SK-N-SH (cell line): ENCODE results near the gene C11orf97. TPM values are rescaled to one million over a fixed set of nuclear protein-coding genes. Genes with fewer than 3 reads are reported as not detected.

Experiments
- CTCF ChIA-PET: fragments of 300-600, 350-600 bp; formaldehyde crosslinking; extraction: SDS; loops from one replicate; lab custom pipeline; 2021; lab: Yijun Ruan, JAX
- POLR2A ChIA-PET: fragments of 350-600 bp; sonication (Branson Sonifier 250); formaldehyde crosslinking; extraction: SDS; loops from one replicate; lab custom pipeline; 2020; ENCODE audit warnings: antibody characterized with exemption, inconsistent platforms; lab: Yijun Ruan, JAX
- DNase-seq: peaks from one replicate; pipeline ENCODE4 v3.0.0; 2012
- H2AFZ ChIP-seq: fragments of 200-600 bp; sonication (generic); 2 replicates; pipeline ENCODE4 v1.8.1; 2016; ENCODE audit warnings: antibody characterized with exemption, mild to moderate bottlenecking, low read depth
- H3F3A ChIP-seq: fragments of 200-600 bp; sonication (generic); replicated peaks from 2 replicates; pipeline ENCODE3; 2016; ENCODE audit warnings: antibody characterized with exemption, mild to moderate bottlenecking; ENCODE audit not compliant: insufficient read depth
- H3K27ac ChIP-seq, 2 experiments: fragments of 200-500 bp in 1 of 2; fragments of 200-600 bp in 1 of 2; sonication (Bioruptor generic) in 1 of 2; sonication (generic), shearing (Covaris generic) in 1 of 2; 2 replicates each; pipeline versions ENCODE4 v1.5.1 to v1.6.1; 2014 to 2016; ENCODE audit warnings: low read depth in 2 of 2, inconsistent platforms in 1 of 2, low read length in 1 of 2, mild to moderate bottlenecking in 1 of 2, mixed read lengths in 1 of 2
- H3K27me3 ChIP-seq: fragments of 200-600 bp; sonication (generic), shearing (Covaris generic); 2 replicates; pipeline ENCODE4 v1.6.1; 2016; ENCODE audit warnings: mixed run types; ENCODE audit not compliant: insufficient read depth
- H3K36me3 ChIP-seq, 2 experiments: fragments of 200-500 bp in 1 of 2; fragments of 200-600 bp in 1 of 2; sonication (Bioruptor generic) in 1 of 2; sonication (generic) in 1 of 2; replicated peaks in 1 of 2; 2 replicates each; pipeline versions ENCODE3 to v1.5.1; 2014 to 2016; ENCODE audit warnings: low read length in 1 of 2, mild to moderate bottlenecking in 1 of 2; ENCODE audit not compliant: insufficient read depth in 2 of 2, control insufficient read depth in 1 of 2
- H3K4me1 ChIP-seq, 2 experiments: fragments of 200-500 bp in 1 of 2; fragments of 200-600 bp in 1 of 2; sonication (Bioruptor generic) in 1 of 2; sonication (generic), shearing (Covaris generic) in 1 of 2; 2 replicates each; pipeline versions ENCODE4 v1.5.1 to v1.6.1; 2014 to 2016; ENCODE audit warnings: low read depth in 1 of 2, low read length in 1 of 2, mixed run types in 1 of 2; ENCODE audit not compliant: insufficient read depth in 2 of 2, control insufficient read depth in 1 of 2
- H3K4me2 ChIP-seq: fragments of 200-600 bp; sonication (generic), shearing (Covaris generic); 2 replicates; pipeline ENCODE4 v1.6.1; 2017; ENCODE audit warnings: mixed run types
- H3K4me3 ChIP-seq, 2 experiments: fragments of 200-500 bp in 1 of 2; fragments of 200-600 bp in 1 of 2; sonication (Bioruptor generic) in 1 of 2; sonication (generic), shearing (Covaris generic) in 1 of 2; 2 replicates each; pipeline versions ENCODE4 v1.5.1 to v1.8.1; 2014 to 2016; ENCODE audit warnings: low read depth in 2 of 2, inconsistent platforms in 1 of 2, low read length in 1 of 2, mild to moderate bottlenecking in 1 of 2, mixed read lengths in 1 of 2, moderate library complexity in 1 of 2
- H3K79me2 ChIP-seq: fragments of 200-600 bp; sonication (generic); 2 replicates; pipeline ENCODE4 v1.8.1; 2017; ENCODE audit warnings: mild to moderate bottlenecking; ENCODE audit not compliant: insufficient read depth
- H3K9ac ChIP-seq: fragments of 200-600 bp; sonication (generic); 2 replicates; pipeline ENCODE4 v1.6.1; 2017; ENCODE audit warnings: mixed run types
- H3K9me2 ChIP-seq: fragments of 200-600 bp; sonication (generic); 2 replicates; pipeline ENCODE4 v1.6.1; 2017; ENCODE audit warnings: mixed run types
- H3K9me3 ChIP-seq: fragments of 200-600 bp; sonication (generic); 2 replicates; pipeline ENCODE4 v1.6.1; 2017; ENCODE audit warnings: mixed run types, mild to moderate bottlenecking, moderate library complexity
- H4K20me1 ChIP-seq: fragments of 200-600 bp; sonication (generic); 2 replicates; pipeline ENCODE4 v1.6.1; 2017; ENCODE audit warnings: mild to moderate bottlenecking, mixed run types; ENCODE audit not compliant: insufficient read depth
- EP300 ChIP-seq, 2 experiments: IDR thresholded peaks; 2 replicates each; pipeline versions ENCODE4 v1.4.0 to v1.6.1; 2012; ENCODE audit warnings: borderline replicate concordance in 1 of 2, low read depth in 1 of 2, low read length in 1 of 2
- EZH2phosphoT487 ChIP-seq: fragments of 200-600 bp; sonication (generic); IDR thresholded peaks from 2 replicates; pipeline ENCODE4 v1.6.1; 2017; ENCODE audit warnings: low read depth, mixed run types, mild to moderate bottlenecking, antibody characterized with exemption, moderate library complexity, borderline replicate concordance
- MXI1 ChIP-seq: IDR thresholded peaks from 2 replicates; pipeline ENCODE4 v1.6.1; 2012; ENCODE audit warnings: mild to moderate bottlenecking, low read depth, low read length, improper control_type of control experiment
- SMC3 ChIP-seq: IDR thresholded peaks from 2 replicates; pipeline ENCODE4 v1.6.1; 2012; ENCODE audit warnings: low read depth, low read length, improper control_type of control experiment
- TEAD4 ChIP-seq: IDR thresholded peaks from 2 replicates; pipeline ENCODE4 v1.4.0; 2012; ENCODE audit warnings: mild to moderate bottlenecking, borderline replicate concordance; ENCODE audit not compliant: insufficient read depth
- WGBS: methylation state at CpG from one replicate; pipeline ENCODE4 v1.1.6; 2017; ENCODE audit warnings: low lambda C conversion rate; 5-methylcytosine and 5-hydroxymethylcytosine counted together
- polyA plus RNA-seq, 3 experiments: library from polyadenylated mRNA; depleted of rRNA; stranded (reverse); fragments of >200 nt; gene quantifications; 2 replicates each; pipeline ENCODE4 v1.2.3, GENCODE V29; 2012
- TF ChIP-seq, protein P1 (sequence below): IDR thresholded peaks from 2 replicates; pipeline ENCODE4 v1.4.0; 2012; ENCODE audit warnings: low read depth
- TF ChIP-seq, protein P2 (sequence below): fragments of 200-600 bp; sonication (generic); IDR thresholded peaks from 2 replicates; pipeline ENCODE4 v1.6.1; 2017; ENCODE audit warnings: antibody characterized with exemption, mild to moderate bottlenecking, moderate library complexity
- TF ChIP-seq, protein P3 (sequence below): IDR thresholded peaks from 2 replicates; pipeline ENCODE4 v1.6.1; 2012; ENCODE audit warnings: mild to moderate bottlenecking, low read depth, low read length, moderate library complexity

C11orf97 gene
- polyA plus RNA-seq, 1 of the 3 experiments (the other 2 are of a cell fraction), result not detected

DNA sequence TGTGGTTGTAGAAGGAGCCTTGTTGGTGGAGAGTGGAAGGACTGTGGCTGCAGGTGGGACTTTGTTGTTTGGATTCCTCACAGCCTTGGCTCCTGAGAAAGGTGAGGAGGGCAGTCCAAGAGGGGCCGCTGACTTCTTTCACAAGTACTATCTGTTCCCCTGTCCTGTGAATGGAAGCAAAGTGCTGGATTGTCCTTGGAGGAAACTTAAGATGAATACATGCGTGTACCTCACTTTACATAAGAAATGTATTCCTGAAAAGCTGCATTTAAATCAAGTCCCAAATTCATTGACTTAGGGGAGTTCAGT, 33.9 kb downstream of the C11orf97 start:
- TF ChIP-seq MXI1, result no peak
- TF ChIP-seq EZH2phosphoT487, result no peak
- WGBS, result 93% methylated on average over 2 of the region's 2 CpGs
- CTCF ChIA-PET, result interaction anchor here (0.9 to 1.4 kb wide), 2 partner anchors 9 to 36 kb away, joined by 3 read pairs; no protein-coding TSS in a partner anchor
- Histone ChIP-seq H3K4me1 (peaks cover 3 to 26% of the 10 kb centered on the region in 2 experiments; a peak in 2 of 4 replicates), H3K4me3 (peak overlapping the region in 1 of 2 experiments; percentile 73; a peak in 1 of 4 replicates), H3F3A (peaks cover 13% of the 10 kb centered on the region), H4K20me1 (0 out of 2 replicates have a peak, but pooled peaks cover 9% of the 10 kb centered on the region), H3K27me3 (no peaks in the 10 kb centered on the region), H2AFZ (no peak overlapping the region), H3K79me2 (peaks cover 37% of the 10 kb centered on the region), H3K27ac (no peak overlapping the region), H3K9me3 (no peaks in the 10 kb centered on the region), H3K9me2 (no peaks in the 10 kb centered on the region), H3K9ac (no peak overlapping the region), H3K4me2 (peak overlapping the region; percentile 86), H3K36me3 (peaks cover 0 to 17% of the 10 kb centered on the region in 2 experiments)
- POLR2A ChIA-PET, result no interaction called here
- DNase-seq, result no peak

DNA sequence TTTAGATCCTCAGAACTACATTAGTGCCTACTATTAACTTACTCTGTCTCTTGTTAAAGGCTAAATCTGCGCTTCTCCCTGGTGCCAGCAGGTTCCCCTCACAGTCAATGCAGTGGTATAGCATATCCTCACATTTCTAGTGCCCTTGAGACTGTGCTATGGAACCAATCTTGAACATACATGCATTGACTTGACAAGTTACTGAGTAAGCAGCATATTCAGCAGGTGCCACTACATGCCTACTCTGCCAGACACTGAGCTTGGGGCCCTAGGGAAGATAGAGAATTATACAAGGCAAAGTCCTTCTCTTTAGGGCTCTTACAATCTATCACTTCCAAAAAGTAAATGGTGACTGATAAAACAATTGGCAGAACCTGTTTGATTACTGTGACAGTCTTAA, 34.6 kb downstream of the C11orf97 start:
- H3K4me2 ChIP-seq, result peak overlapping the region; percentile 86
- no peak overlapping the region for H2AFZ ChIP-seq
- H3F3A ChIP-seq, result peaks cover 13% of the 10 kb centered on the region
- ChIA-PET POLR2A (no interaction called here), CTCF (interaction anchor here (1.4 kb wide), 1 partner anchor 27 kb away, joined by 4 read pairs; no protein-coding TSS in a partner anchor)
- H3K4me3 ChIP-seq, result peak overlapping the region in 1 of 2 experiments; percentile 1; a peak in 1 of 4 replicates
- 0 out of 2 replicates have a peak, but pooled peaks cover 9% of the 10 kb centered on the region for H4K20me1 ChIP-seq
- H3K4me1 ChIP-seq, result peaks cover 3 to 26% of the 10 kb centered on the region in 2 experiments; a peak in 2 of 4 replicates
- H3K9ac ChIP-seq, result no peak overlapping the region
- no peaks in the 10 kb centered on the region for H3K9me2 ChIP-seq
- no peak overlapping the region for H3K27ac ChIP-seq
- peaks cover 0 to 17% of the 10 kb centered on the region in 2 experiments for H3K36me3 ChIP-seq
- H3K27me3 ChIP-seq, result no peaks in the 10 kb centered on the region
- no peaks in the 10 kb centered on the region for H3K9me3 ChIP-seq
- TF ChIP-seq, protein P1, sequence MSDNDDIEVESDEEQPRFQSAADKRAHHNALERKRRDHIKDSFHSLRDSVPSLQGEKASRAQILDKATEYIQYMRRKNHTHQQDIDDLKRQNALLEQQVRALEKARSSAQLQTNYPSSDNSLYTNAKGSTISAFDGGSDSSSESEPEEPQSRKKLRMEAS, result no peak
- TF ChIP-seq, protein P2, sequence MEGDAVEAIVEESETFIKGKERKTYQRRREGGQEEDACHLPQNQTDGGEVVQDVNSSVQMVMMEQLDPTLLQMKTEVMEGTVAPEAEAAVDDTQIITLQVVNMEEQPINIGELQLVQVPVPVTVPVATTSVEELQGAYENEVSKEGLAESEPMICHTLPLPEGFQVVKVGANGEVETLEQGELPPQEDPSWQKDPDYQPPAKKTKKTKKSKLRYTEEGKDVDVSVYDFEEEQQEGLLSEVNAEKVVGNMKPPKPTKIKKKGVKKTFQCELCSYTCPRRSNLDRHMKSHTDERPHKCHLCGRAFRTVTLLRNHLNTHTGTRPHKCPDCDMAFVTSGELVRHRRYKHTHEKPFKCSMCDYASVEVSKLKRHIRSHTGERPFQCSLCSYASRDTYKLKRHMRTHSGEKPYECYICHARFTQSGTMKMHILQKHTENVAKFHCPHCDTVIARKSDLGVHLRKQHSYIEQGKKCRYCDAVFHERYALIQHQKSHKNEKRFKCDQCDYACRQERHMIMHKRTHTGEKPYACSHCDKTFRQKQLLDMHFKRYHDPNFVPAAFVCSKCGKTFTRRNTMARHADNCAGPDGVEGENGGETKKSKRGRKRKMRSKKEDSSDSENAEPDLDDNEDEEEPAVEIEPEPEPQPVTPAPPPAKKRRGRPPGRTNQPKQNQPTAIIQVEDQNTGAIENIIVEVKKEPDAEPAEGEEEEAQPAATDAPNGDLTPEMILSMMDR, result peak; percentile 11; the same call in 1 of the 2 replicates
- peaks cover 37% of the 10 kb centered on the region for H3K79me2 ChIP-seq
- WGBS, result 100% methylated on average over 1 of the region's 1 CpG
- no peak for DNase-seq

DNA sequence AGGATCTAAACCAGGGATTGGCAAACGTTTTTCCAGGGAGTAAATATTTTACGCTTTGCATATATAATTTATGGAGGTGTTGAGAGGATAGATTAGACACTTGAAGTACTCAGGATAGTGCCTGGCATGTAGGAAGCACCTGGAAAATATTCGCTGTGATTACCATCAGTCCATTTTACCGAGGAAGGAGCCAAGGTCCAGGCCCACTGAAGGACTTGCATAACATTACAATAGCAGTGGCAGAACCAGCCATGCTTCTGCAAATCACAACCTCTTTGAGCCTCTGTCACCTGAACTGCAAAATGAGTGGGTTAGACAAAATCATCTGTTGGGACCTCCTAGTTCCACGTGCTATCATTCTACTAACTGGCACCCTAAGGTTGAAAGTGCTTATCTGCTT, 36.9 kb downstream of the C11orf97 start:
- no peaks in the 10 kb centered on the region for H3K9me3 ChIP-seq
- TF ChIP-seq TEAD4 (no peak), EZH2phosphoT487 (no peak), EP300 (IDR thresholded peaks at IDR 0.05; ENCODE audit: borderline replicate concordance in 1 of 2, low read depth in 1 of 2, low read length in 1 of 2) (no peak), SMC3 (no peak), MXI1 (no peak)
- TF ChIP-seq, protein P3, sequence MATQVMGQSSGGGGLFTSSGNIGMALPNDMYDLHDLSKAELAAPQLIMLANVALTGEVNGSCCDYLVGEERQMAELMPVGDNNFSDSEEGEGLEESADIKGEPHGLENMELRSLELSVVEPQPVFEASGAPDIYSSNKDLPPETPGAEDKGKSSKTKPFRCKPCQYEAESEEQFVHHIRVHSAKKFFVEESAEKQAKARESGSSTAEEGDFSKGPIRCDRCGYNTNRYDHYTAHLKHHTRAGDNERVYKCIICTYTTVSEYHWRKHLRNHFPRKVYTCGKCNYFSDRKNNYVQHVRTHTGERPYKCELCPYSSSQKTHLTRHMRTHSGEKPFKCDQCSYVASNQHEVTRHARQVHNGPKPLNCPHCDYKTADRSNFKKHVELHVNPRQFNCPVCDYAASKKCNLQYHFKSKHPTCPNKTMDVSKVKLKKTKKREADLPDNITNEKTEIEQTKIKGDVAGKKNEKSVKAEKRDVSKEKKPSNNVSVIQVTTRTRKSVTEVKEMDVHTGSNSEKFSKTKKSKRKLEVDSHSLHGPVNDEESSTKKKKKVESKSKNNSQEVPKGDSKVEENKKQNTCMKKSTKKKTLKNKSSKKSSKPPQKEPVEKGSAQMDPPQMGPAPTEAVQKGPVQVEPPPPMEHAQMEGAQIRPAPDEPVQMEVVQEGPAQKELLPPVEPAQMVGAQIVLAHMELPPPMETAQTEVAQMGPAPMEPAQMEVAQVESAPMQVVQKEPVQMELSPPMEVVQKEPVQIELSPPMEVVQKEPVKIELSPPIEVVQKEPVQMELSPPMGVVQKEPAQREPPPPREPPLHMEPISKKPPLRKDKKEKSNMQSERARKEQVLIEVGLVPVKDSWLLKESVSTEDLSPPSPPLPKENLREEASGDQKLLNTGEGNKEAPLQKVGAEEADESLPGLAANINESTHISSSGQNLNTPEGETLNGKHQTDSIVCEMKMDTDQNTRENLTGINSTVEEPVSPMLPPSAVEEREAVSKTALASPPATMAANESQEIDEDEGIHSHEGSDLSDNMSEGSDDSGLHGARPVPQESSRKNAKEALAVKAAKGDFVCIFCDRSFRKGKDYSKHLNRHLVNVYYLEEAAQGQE, result no peak
- TF ChIP-seq, protein P2, result no peak
- TF ChIP-seq, all 33 proteins: peak for 0
- peaks cover 7% of the 10 kb centered on the region for H3F3A ChIP-seq
- H3K36me3 ChIP-seq, result peaks cover 0 to 17% of the 10 kb centered on the region in 2 experiments
- 0 out of 2 replicates have a peak, but pooled peaks cover 9% of the 10 kb centered on the region for H4K20me1 ChIP-seq
- ChIA-PET CTCF (interaction anchor here (1.3 kb wide), 1 partner anchor 47 kb away, joined by 3 read pairs; no protein-coding TSS in a partner anchor), POLR2A (no interaction called here)
- H3K27ac ChIP-seq, result no peak overlapping the region
- H3K4me1 ChIP-seq, result peaks cover 3 to 26% of the 10 kb centered on the region in 2 experiments; a peak in 2 of 4 replicates
- H3K79me2 ChIP-seq, result peaks cover 42% of the 10 kb centered on the region
- H3K9me2 ChIP-seq, result no peaks in the 10 kb centered on the region
- H3K4me3 ChIP-seq, result no peak overlapping the region
- no peak for DNase-seq
- H3K27me3 ChIP-seq, result no peaks in the 10 kb centered on the region
- 0 out of 2 replicates have a peak overlapping the region, but pooled peaks have one; percentile 19 for H3K4me2 ChIP-seq
- H2AFZ ChIP-seq, result no peak overlapping the region
- 81% methylated on average over 5 of the region's 5 CpGs for WGBS
- no peak overlapping the region for H3K9ac ChIP-seq
